ENCODE data around the gene TRIM17.
A peak's percentile ranks its signal among the peaks of the same experiment; 100 is the strongest.

The TRIM17 gene

DNA sequence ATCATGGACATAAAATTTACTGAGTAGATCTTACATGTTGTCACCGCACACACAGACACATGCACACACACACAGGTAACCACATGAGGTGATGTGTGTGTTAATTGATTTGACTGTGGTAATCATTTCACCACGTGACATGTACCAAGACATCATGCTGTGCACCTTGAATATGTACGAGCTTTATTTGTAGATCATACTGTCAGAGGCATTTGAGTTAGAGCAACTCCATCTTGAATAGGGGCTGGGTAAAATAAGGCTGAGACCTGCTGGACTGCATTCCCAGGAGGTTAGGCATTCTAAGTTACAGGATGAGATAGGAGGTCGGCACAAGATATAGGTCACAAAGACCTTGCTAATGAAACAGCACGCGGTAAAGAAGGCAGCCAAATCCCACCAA lies 31.7 kb upstream of the TRIM17 start:
- H3K27me3 ChIP-seq (replicated peaks; ENCODE audit: insufficient read depth, low read length) = no peaks in the 10 kb centered on the region; the same call in 1 of the 2 replicates
- 0 out of 2 replicates have a peak, but pooled peaks cover 5% of the 10 kb centered on the region for H3K4me1 ChIP-seq (ENCODE audit: low read length)
- no peaks in the 10 kb centered on the region for H3K9me2 ChIP-seq (replicated peaks; ENCODE audit: insufficient read depth, low read length)
- no peaks in the 10 kb centered on the region for H3K79me2 ChIP-seq (ENCODE audit: low read length)
- no peaks in the 10 kb centered on the region for H3F3A ChIP-seq (ENCODE audit: insufficient read depth, low read length)
- H3K9ac ChIP-seq (ENCODE audit: low read length) = no peak overlapping the region
- no peaks in the 10 kb centered on the region for H3K9me3 ChIP-seq (replicated peaks; ENCODE audit: insufficient read depth, low read length)
- H3K36me3 ChIP-seq (replicated peaks; ENCODE audit: insufficient read depth, low read length) = no peaks in the 10 kb centered on the region
- DNase-seq = no peak
- H3K4me3 ChIP-seq (ENCODE audit: low read length) = no peak overlapping the region
- H4K20me1 ChIP-seq (ENCODE audit: insufficient read depth, low read length) = no peaks in the 10 kb centered on the region
- H2AFZ ChIP-seq (ENCODE audit: low read length) = no peak overlapping the region
- H3K27ac ChIP-seq (ENCODE audit: low read length) = no peak overlapping the region
- H3K4me2 ChIP-seq (ENCODE audit: low read depth, low read length) = no peak overlapping the region
- TF ChIP-seq EZH2 (optimal IDR thresholded peaks at IDR 0.05; ENCODE audit: low read depth, low read length) (no peak), CTCF (IDR thresholded peaks at IDR 0.05; ENCODE audit: low read length) (no peak), EZH2phosphoT487 (IDR thresholded peaks at IDR 0.05; ENCODE audit: low read length) (no peak)

- Histone ChIP-seq H3K4me3 (ENCODE audit: low read length) (no peak overlapping the region), H3K4me2 (ENCODE audit: low read depth, low read length) (no peak overlapping the region), H3K4me1 (ENCODE audit: low read length) (no peaks in the 10 kb centered on the region), H3K9ac (ENCODE audit: low read length) (no peak overlapping the region), H3K27me3 (replicated peaks; ENCODE audit: insufficient read depth, low read length) (no peaks in the 10 kb centered on the region; the same call in 1 of the 2 replicates), H2AFZ (ENCODE audit: low read length) (no peak overlapping the region), H3K9me2 (replicated peaks; ENCODE audit: insufficient read depth, low read length) (no peaks in the 10 kb centered on the region), H3K79me2 (ENCODE audit: low read length) (no peaks in the 10 kb centered on the region), H3K27ac (ENCODE audit: low read length) (no peak overlapping the region), H3K36me3 (replicated peaks; ENCODE audit: insufficient read depth, low read length) (no peaks in the 10 kb centered on the region), H4K20me1 (ENCODE audit: insufficient read depth, low read length) (no peaks in the 10 kb centered on the region), H3F3A (ENCODE audit: insufficient read depth, low read length) (no peaks in the 10 kb centered on the region), H3K9me3 (replicated peaks; ENCODE audit: insufficient read depth, low read length) (no peaks in the 10 kb centered on the region)
- TF ChIP-seq CTCF (IDR thresholded peaks at IDR 0.05; ENCODE audit: low read length) (no peak), EZH2 (optimal IDR thresholded peaks at IDR 0.05; ENCODE audit: low read depth, low read length) (no peak), EZH2phosphoT487 (IDR thresholded peaks at IDR 0.05; ENCODE audit: low read length) (no peak)
- DNase-seq = no peak
Measured at GRCh38 chr1:228446852-228447251, 30.2 kb upstream of the TRIM17 start.

DNA sequence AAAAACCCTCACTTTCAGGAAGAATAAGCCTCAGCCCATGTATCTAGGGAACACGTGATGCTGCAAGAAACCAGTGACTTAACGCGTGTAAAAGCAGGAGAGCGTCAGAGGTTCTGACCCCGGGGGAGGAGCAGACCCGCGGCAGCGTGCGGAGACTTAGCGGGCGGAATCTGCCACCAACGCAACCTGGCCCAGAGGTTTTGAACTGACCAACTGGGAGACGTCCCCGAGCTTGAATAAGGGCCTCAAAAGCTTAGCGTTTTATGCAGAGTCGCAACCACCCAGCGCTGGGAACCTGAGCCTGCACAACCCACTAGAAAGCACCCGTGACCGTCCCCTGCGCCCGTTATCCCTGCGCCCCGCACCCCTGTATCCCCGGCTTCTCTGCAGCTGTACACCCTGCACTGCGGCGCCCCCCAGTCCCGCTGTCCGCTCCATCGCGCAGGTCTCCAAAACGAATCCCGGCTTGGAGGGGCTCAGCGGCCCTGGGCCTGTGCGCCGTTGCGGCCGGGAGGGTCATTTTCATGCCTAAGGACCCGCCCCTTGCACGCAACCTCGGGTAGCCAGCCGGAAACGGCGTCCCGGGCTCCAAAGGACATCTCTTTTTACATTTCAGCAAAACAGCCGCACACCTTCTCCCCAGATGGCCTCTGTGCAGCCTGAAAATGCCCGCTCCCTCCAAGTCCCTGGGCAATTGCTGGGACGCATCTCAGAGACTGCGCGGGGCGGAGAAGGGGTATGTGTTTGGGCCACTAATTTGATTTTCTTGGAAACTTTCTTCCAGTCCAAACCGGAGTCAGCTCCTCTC lies 29.4 kb upstream of the TRIM17 start:
- H3K9ac ChIP-seq (ENCODE audit: low read length) = no peak overlapping the region
- no peak for TF ChIP-seq EZH2phosphoT487 (IDR thresholded peaks at IDR 0.05; ENCODE audit: low read length)
- TF ChIP-seq CTCF (IDR thresholded peaks at IDR 0.05; ENCODE audit: low read length) = no peak
- no peak for TF ChIP-seq EZH2 (optimal IDR thresholded peaks at IDR 0.05; ENCODE audit: low read depth, low read length)
- no peaks in the 10 kb centered on the region for H3K9me3 ChIP-seq (replicated peaks; ENCODE audit: insufficient read depth, low read length)
- peak; percentile 33 for DNase-seq
- H3K36me3 ChIP-seq (replicated peaks; ENCODE audit: insufficient read depth, low read length) = no peaks in the 10 kb centered on the region
- peak overlapping the region; percentile 58 for H3K4me2 ChIP-seq (ENCODE audit: low read depth, low read length)
- H4K20me1 ChIP-seq (ENCODE audit: insufficient read depth, low read length) = no peaks in the 10 kb centered on the region
- H2AFZ ChIP-seq (ENCODE audit: low read length) = peak overlapping the region; percentile 55
- no peaks in the 10 kb centered on the region for H3F3A ChIP-seq (ENCODE audit: insufficient read depth, low read length)
- no peaks in the 10 kb centered on the region for H3K79me2 ChIP-seq (ENCODE audit: low read length)
- H3K4me3 ChIP-seq (ENCODE audit: low read length) = peak overlapping the region; percentile 49
- H3K27ac ChIP-seq (ENCODE audit: low read length) = no peak overlapping the region
- H3K4me1 ChIP-seq (ENCODE audit: low read length) = no peaks in the 10 kb centered on the region
- no peaks in the 10 kb centered on the region for H3K9me2 ChIP-seq (replicated peaks; ENCODE audit: insufficient read depth, low read length)
- no peaks in the 10 kb centered on the region; the same call in 1 of the 2 replicates for H3K27me3 ChIP-seq (replicated peaks; ENCODE audit: insufficient read depth, low read length)
